Body of pancreas (tissue), 4 donors: Measurements from ENCODE around the gene MAP3K20. TPM values are rescaled to one million over a fixed set of nuclear protein-coding genes. Genes with fewer than 3 reads are reported as not detected.

ENCODE experiments used
- ATAC-seq: fragments of 150-250 bp; one replicate; pipeline ENCODE4 v1.9.1; 2016
- DNase-seq, 4 donors: peaks; one replicate each; pipeline ENCODE4 v3.0.0-alpha.2; 2019
- H3K27ac ChIP-seq, 4 donors: fragments of 200-600 bp; sonication (generic); 1 replicate in 3 of 4; 2 replicates in 1 of 4; pipeline versions ENCODE4 v1.5.1 to v1.6.1; 2016 to 2019; ENCODE audit warnings: mild to moderate bottlenecking in 1 of 4, mixed read lengths in 1 of 4, moderate library complexity in 1 of 4
- H3K27me3 ChIP-seq, 2 donors: fragments of 200-600 bp; sonication (generic); one replicate each; pipeline ENCODE4 v1.6.0; 2016; ENCODE audit warnings: mild to moderate bottlenecking in 1 of 2
- H3K36me3 ChIP-seq, 2 donors: fragments of 200-600 bp; sonication (generic); replicated peaks in 1 of 2; 2 replicates each; pipeline ENCODE4 v1.5.1; 2016; ENCODE audit warnings: low read depth in 2 of 2; ENCODE audit not compliant: insufficient read depth in 1 of 2
- H3K4me1 ChIP-seq: fragments of 200-600 bp; sonication (generic); one replicate; pipeline ENCODE4 v1.6.0; 2016
- H3K4me3 ChIP-seq, 2 donors: fragments of 200-600 bp; sonication (generic); 1 replicate in 1 of 2; 2 replicates in 1 of 2; pipeline ENCODE4 v1.5.1; 2016 to 2019
- H3K9me3 ChIP-seq, 3 donors: fragments of 200-600 bp; sonication (generic); 1 replicate in 2 of 3; 2 replicates in 1 of 3; pipeline ENCODE4 v1.5.1; 2016
- POLR2A ChIP-seq, 3 donors: fragments of 450-650 bp; IDR thresholded peaks; one replicate each; pipeline ENCODE4 v1.6.1; 2016; ENCODE audit warnings: antibody characterized with exemption in 3 of 3, mild to moderate bottlenecking in 2 of 3
- WGBS, 2 donors: methylation state at CpG; one replicate each; pipeline ENCODE4 v1.1.5; 2017; 5-methylcytosine and 5-hydroxymethylcytosine counted together
- intact Hi-C: fragments of 100-400 bp; cut with DNase I; formaldehyde crosslinking; loops from one replicate; pipeline ENCODE4 v1.15.1; 2023
- total RNA-seq, 2 donors: library from RNA; depleted of rRNA; stranded (reverse); fragments of >200 nt; gene quantifications; one replicate each; pipeline ENCODE4 v1.1.0, GENCODE V29; 2016
- TF ChIP-seq, protein P1 (sequence below), 7 experiments: fragments of 450-650 bp in 4 of 7; fragments of 200-600 bp in 3 of 7; sonication (generic) in 3 of 7; IDR thresholded peaks; one replicate each; pipeline ENCODE4 v1.5.1; 2016 to 2019; ENCODE audit warnings: antibody characterized with exemption in 7 of 7

Gene MAP3K20
- total RNA-seq, 2 donors from 2014 or later: 11.5 to 18.7 TPM

DNA sequence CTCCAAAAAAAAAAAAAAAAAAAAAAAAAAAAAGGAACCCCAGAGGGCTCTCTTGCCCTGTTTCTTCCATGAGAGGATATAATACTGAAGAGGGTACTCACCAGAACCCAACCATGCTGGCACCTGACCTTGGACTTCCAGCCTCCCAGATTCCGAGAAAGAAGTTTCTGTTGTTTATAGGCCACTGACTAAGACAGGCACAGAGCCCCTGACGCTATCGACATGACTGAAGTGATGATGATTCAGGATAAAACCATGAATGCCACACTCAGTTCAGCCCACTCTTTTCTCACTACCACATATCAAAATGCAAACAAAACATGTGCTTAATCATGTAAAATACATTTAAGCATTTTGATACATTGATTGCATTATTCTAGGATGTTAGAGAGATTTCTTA, 212.9 kb downstream of the MAP3K20 start:
- Histone ChIP-seq H3K27ac (no peak overlapping the region), H3K4me3 (no peak overlapping the region), H3K4me1 (no peaks in the 10 kb centered on the region), H3K9me3 (no peaks in the 10 kb centered on the region), H3K27me3 (peaks cover 0 to 1% of the 10 kb centered on the region in 2 donors), H3K36me3 (no peaks in the 10 kb centered on the region)
- no peak for DNase-seq
- no peak for ATAC-seq
- intact Hi-C loops: no loop called here
- 61 to 73% methylated on average over 3 of the region's 3 CpGs for WGBS, 2 donors
- TF ChIP-seq, protein P1, sequence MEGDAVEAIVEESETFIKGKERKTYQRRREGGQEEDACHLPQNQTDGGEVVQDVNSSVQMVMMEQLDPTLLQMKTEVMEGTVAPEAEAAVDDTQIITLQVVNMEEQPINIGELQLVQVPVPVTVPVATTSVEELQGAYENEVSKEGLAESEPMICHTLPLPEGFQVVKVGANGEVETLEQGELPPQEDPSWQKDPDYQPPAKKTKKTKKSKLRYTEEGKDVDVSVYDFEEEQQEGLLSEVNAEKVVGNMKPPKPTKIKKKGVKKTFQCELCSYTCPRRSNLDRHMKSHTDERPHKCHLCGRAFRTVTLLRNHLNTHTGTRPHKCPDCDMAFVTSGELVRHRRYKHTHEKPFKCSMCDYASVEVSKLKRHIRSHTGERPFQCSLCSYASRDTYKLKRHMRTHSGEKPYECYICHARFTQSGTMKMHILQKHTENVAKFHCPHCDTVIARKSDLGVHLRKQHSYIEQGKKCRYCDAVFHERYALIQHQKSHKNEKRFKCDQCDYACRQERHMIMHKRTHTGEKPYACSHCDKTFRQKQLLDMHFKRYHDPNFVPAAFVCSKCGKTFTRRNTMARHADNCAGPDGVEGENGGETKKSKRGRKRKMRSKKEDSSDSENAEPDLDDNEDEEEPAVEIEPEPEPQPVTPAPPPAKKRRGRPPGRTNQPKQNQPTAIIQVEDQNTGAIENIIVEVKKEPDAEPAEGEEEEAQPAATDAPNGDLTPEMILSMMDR (IDR thresholded peaks at IDR 0.05): no peak
- no peak for TF ChIP-seq POLR2A (IDR thresholded peaks at IDR 0.05)

DNA sequence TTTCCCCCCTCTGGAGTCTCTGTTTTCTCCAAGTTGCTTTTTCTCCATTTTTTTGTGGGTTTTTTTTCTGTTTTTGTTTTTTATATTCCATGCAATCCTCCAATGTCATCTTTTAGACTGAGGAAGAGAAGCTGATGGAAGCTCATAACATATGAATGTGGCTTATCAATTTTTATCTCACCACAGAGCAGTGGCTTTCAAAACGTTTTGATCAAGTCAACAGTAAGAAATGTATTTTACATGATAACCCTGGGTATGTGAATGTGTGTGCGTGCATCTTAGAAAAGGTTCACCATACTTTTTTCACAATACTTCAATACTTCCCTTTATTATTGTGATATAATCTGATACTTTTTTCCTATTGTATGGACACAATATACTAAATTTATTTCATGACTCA, 214.4 kb downstream of the MAP3K20 start:
- no peak for ATAC-seq
- intact Hi-C loops: no loop called here
- 50 to 60% methylated on average over 2 of the region's 2 CpGs for WGBS, 2 donors
- Histone ChIP-seq H3K36me3 (no peaks in the 10 kb centered on the region), H3K4me3 (no peak overlapping the region), H3K27ac (no peak overlapping the region), H3K27me3 (peaks cover 0 to 3% of the 10 kb centered on the region in 2 donors), H3K9me3 (no peaks in the 10 kb centered on the region), H3K4me1 (no peaks in the 10 kb centered on the region)
- TF ChIP-seq, protein P1 (IDR thresholded peaks at IDR 0.05): no peak
- no peak for TF ChIP-seq POLR2A (IDR thresholded peaks at IDR 0.05)
- DNase-seq: no peak

DNA sequence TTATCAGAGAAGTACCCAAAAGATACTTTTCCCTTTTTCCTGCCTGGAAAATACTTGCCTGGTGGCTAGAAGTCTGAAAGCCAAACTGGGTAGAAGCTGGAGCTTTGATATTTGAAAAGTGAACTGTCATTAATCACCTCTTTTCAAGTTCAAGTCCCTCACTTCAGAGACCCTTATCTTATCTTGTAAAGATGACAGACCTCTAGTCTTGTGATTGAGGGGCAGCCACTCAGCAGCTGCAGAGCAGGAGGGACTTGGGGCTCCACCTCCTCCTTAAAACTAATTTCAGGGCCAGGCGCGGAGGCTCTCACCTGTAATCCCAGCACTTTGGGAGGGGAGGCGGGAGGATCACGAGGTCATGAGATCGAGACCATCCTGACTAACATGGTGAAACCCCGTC, 214.9 kb downstream of the MAP3K20 start:
- TF ChIP-seq, protein P1 (IDR thresholded peaks at IDR 0.05): no peak
- no peak for TF ChIP-seq POLR2A (IDR thresholded peaks at IDR 0.05)
- intact Hi-C loops: no loop called here
- ATAC-seq: no peak
- H3K4me1 ChIP-seq: no peaks in the 10 kb centered on the region
- H3K9me3 ChIP-seq: no peaks in the 10 kb centered on the region
- H3K36me3 ChIP-seq: no peaks in the 10 kb centered on the region
- peaks cover 0 to 3% of the 10 kb centered on the region in 2 donors for H3K27me3 ChIP-seq
- H3K4me3 ChIP-seq: no peak overlapping the region
- DNase-seq: no peak
- 93 to 95% methylated on average over 6 of the region's 6 CpGs for WGBS, 2 donors
- no peak overlapping the region for H3K27ac ChIP-seq

DNA sequence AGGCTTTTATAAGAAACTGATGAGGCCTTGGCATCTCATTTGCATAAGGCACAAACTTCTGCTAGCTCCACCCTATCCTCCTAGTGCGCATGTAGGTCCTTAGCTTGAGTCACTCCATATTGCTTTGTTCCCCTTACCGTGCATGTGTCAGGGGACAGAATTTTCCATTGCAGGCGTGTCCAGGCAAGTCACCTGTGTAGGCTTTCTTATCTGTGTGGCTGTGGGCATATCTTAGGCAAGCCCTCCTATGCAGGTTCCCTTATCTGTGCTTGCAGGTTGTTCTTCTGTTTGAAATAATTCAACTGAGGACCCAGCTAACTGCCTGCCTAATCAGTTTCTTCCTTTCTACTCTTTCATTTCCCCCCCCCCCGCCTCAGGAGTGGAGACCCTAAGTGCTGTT, 215.8 kb downstream of the MAP3K20 start:
- 75 to 95% methylated on average over 3 to 4 of the region's 4 CpGs for WGBS, 2 donors
- TF ChIP-seq, protein P1 (IDR thresholded peaks at IDR 0.05): no peak
- TF ChIP-seq POLR2A (IDR thresholded peaks at IDR 0.05): no peak
- Histone ChIP-seq H3K27ac (no peak overlapping the region), H3K27me3 (peaks cover 0 to 3% of the 10 kb centered on the region in 2 donors), H3K9me3 (no peaks in the 10 kb centered on the region), H3K36me3 (no peaks in the 10 kb centered on the region), H3K4me1 (no peaks in the 10 kb centered on the region), H3K4me3 (no peak overlapping the region)
- ATAC-seq: no peak
- no peak for DNase-seq
- intact Hi-C loops: no loop called here

DNA sequence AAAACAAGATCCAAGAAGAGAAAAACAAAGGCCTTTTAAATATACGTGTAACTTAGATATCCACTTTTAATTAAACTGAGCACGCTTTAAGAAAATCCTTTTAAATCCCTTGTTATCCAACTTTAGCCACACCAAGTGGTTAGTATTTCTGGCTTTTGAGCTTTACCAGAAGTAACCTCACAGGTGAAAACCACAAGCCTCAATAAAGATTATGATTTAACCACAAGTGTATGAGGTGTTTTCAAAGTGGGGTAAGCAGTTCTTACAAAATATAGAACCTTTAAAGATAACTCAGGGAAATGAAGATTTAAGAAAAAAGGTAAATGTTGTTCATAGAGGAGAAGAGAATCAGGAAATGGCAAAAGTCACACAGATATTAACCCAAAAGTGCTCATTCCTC, 220.6 kb downstream of the MAP3K20 start:
- intact Hi-C loops: no loop called here
- WGBS, 2 donors: 96 to 98% methylated on average over 2 of the region's 2 CpGs
- DNase-seq: no peak

More for the DNA sequence above, 220.6 kb downstream of the MAP3K20 start:
- Histone ChIP-seq H3K4me3 (no peak overlapping the region), H3K9me3 (peaks cover 0 to 16% (median 3%) of the 10 kb centered on the region in 3 donors), H3K4me1 (no peaks in the 10 kb centered on the region), H3K36me3 (no peaks in the 10 kb centered on the region), H3K27me3 (peaks cover 0 to 3% of the 10 kb centered on the region in 2 donors), H3K27ac (no peak overlapping the region)
- TF ChIP-seq, protein P1 (IDR thresholded peaks at IDR 0.05): no peak
- TF ChIP-seq POLR2A (IDR thresholded peaks at IDR 0.05): no peak
- ATAC-seq: no peak
